ENCODE data around the gene CNTFR. TPM values are rescaled to one million over a fixed set of nuclear protein-coding genes. Genes with fewer than 3 reads are reported as not detected.

Gene CNTFR
- total RNA-seq, 4 donors from 2014 or later: 17.5 to 130 (median 49.1) TPM

GRCh38 chr9:34512131-34513078 is 77.1 kb downstream of the CNTFR start:
- no peak for TF ChIP-seq CTCF (IDR thresholded peaks at IDR 0.05; ENCODE audit: low read depth)

GRCh38 chr9:34510497-34511468 is 78.7 kb downstream of the CNTFR start:
- TF ChIP-seq CTCF (IDR thresholded peaks at IDR 0.05; ENCODE audit: low read depth): no peak

- TF ChIP-seq CTCF (IDR thresholded peaks at IDR 0.05; ENCODE audit: low read depth): no peak
Observed at GRCh38 chr9:34508951-34509350, 80.6 kb downstream of the CNTFR start.

- TF ChIP-seq CTCF (IDR thresholded peaks at IDR 0.05; ENCODE audit: low read depth): no peak
Observed at GRCh38 chr9:34508463-34508862, 81.1 kb downstream of the CNTFR start.

GRCh38 chr9:34507966-34508365 is 81.6 kb downstream of the CNTFR start:
- no peak for TF ChIP-seq CTCF (IDR thresholded peaks at IDR 0.05; ENCODE audit: low read depth)

GRCh38 chr9:34507556-34507955 is 82.0 kb downstream of the CNTFR start:
- no peak for TF ChIP-seq CTCF (IDR thresholded peaks at IDR 0.05; ENCODE audit: low read depth)

- TF ChIP-seq CTCF (IDR thresholded peaks at IDR 0.05; ENCODE audit: low read depth): no peak
Observed at GRCh38 chr9:34506623-34507022, 82.9 kb downstream of the CNTFR start.

Measured in subcutaneous adipose tissue (tissue), 4 donors.